Measurements from ENCODE around the gene PCNP.

DNA sequence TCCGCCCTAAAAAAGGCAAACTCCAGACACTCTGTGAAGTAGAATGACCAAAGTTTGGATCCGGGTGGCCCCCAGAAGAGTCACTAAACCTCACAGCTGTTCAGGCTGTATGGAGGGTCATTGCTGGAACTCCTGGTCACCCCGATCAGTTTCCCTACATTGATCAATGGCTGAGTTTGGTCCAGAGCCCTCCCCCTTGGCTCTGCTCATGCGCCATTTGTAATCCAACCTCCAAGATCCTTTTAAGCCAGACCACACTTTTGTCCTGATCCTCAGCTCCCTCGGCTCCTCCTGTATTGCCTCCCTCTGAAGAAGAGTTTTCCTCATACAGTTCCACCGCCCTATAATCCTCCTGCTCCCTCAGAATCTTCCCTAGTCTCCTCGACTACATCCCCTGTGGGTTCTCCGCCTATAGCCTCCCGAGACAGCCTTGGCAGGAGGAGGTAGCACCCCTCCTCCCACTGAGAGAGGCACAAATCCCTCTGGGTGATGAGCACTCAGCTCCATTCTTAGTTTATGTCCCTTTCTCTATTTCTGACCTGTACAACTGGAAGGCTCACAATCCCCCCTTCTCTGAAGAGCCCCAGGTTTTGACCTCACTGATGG lies 60.7 kb downstream of the PCNP start:
- TF ChIP-seq RAD21 (IDR thresholded peaks at IDR 0.05; ENCODE audit: low read depth) (no peak), TEAD4 (IDR thresholded peaks at IDR 0.05) (no peak), TAF1 (IDR thresholded peaks at IDR 0.05; ENCODE audit: low read depth) (no peak), CEBPB (IDR thresholded peaks at IDR 0.05) (no peak), EGR1 (IDR thresholded peaks at IDR 0.05) (no peak), TCF12 (IDR thresholded peaks at IDR 0.05; ENCODE audit: low read depth) (no peak), YY1 (IDR thresholded peaks at IDR 0.05; ENCODE audit: low read depth) (no peak), NFIC (IDR thresholded peaks at IDR 0.05) (no peak), EP300 (IDR thresholded peaks at IDR 0.05; ENCODE audit: borderline replicate concordance) (no peak)
- TF ChIP-seq, protein P1, sequence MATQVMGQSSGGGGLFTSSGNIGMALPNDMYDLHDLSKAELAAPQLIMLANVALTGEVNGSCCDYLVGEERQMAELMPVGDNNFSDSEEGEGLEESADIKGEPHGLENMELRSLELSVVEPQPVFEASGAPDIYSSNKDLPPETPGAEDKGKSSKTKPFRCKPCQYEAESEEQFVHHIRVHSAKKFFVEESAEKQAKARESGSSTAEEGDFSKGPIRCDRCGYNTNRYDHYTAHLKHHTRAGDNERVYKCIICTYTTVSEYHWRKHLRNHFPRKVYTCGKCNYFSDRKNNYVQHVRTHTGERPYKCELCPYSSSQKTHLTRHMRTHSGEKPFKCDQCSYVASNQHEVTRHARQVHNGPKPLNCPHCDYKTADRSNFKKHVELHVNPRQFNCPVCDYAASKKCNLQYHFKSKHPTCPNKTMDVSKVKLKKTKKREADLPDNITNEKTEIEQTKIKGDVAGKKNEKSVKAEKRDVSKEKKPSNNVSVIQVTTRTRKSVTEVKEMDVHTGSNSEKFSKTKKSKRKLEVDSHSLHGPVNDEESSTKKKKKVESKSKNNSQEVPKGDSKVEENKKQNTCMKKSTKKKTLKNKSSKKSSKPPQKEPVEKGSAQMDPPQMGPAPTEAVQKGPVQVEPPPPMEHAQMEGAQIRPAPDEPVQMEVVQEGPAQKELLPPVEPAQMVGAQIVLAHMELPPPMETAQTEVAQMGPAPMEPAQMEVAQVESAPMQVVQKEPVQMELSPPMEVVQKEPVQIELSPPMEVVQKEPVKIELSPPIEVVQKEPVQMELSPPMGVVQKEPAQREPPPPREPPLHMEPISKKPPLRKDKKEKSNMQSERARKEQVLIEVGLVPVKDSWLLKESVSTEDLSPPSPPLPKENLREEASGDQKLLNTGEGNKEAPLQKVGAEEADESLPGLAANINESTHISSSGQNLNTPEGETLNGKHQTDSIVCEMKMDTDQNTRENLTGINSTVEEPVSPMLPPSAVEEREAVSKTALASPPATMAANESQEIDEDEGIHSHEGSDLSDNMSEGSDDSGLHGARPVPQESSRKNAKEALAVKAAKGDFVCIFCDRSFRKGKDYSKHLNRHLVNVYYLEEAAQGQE (IDR thresholded peaks at IDR 0.05; ENCODE audit: low read depth), result no peak
